ENCODE results near the gene PLXNA4. TPM values are rescaled to one million over a fixed set of nuclear protein-coding genes. Genes with fewer than 3 reads are reported as not detected.

PLXNA4 gene
- polyA plus RNA-seq, 4 donors, result 10.5 to 15.5 (median 12.5) TPM

- no peak for DNase-seq (ENCODE audit: low read depth in 4 of 4, low spot score in 2 of 4)
Measured at GRCh38 chr7:132112657-132113056, 463.6 kb downstream of the PLXNA4 start.

- DNase-seq (ENCODE audit: low read depth in 4 of 4, low spot score in 2 of 4), result no peak
Measured at GRCh38 chr7:132112106-132112505, 464.2 kb downstream of the PLXNA4 start.

GRCh38 chr7:132110692-132111091 lies 465.6 kb downstream of the PLXNA4 start:
- DNase-seq (ENCODE audit: low read depth in 4 of 4, low spot score in 2 of 4), result no peak

GRCh38 chr7:132109769-132110168 lies 466.5 kb downstream of the PLXNA4 start:
- DNase-seq (ENCODE audit: low read depth in 4 of 4, low spot score in 2 of 4), result no peak

GRCh38 chr7:132108563-132108962 lies 467.7 kb downstream of the PLXNA4 start:
- DNase-seq (ENCODE audit: low read depth in 4 of 4, low spot score in 2 of 4), result no peak

GRCh38 chr7:132106491-132106890 lies 469.8 kb downstream of the PLXNA4 start:
- DNase-seq (ENCODE audit: low read depth in 4 of 4, low spot score in 2 of 4), result no peak

- peak in 1 of 4 donors; percentile 39 for DNase-seq (ENCODE audit: low read depth in 4 of 4, low spot score in 2 of 4)
Measured at GRCh38 chr7:132105096-132105495, 471.2 kb downstream of the PLXNA4 start.

- no peak for DNase-seq (ENCODE audit: low read depth in 4 of 4, low spot score in 2 of 4)
Measured at GRCh38 chr7:132103718-132104117, 472.6 kb downstream of the PLXNA4 start.

- DNase-seq (ENCODE audit: low read depth in 4 of 4, low spot score in 2 of 4), result no peak
Measured at GRCh38 chr7:132102942-132103341, 473.3 kb downstream of the PLXNA4 start.

GRCh38 chr7:132102391-132102790 lies 473.9 kb downstream of the PLXNA4 start:
- no peak for DNase-seq (ENCODE audit: low read depth in 4 of 4, low spot score in 2 of 4)

GRCh38 chr7:132100981-132101380 lies 475.3 kb downstream of the PLXNA4 start:
- no peak for DNase-seq (ENCODE audit: low read depth in 4 of 4, low spot score in 2 of 4)

- no peak for DNase-seq (ENCODE audit: low read depth in 4 of 4, low spot score in 2 of 4)
Measured at GRCh38 chr7:132100483-132100882, 475.8 kb downstream of the PLXNA4 start.

GRCh38 chr7:132099163-132099562 lies 477.1 kb downstream of the PLXNA4 start:
- no peak for DNase-seq (ENCODE audit: low read depth in 4 of 4, low spot score in 2 of 4)

- DNase-seq (ENCODE audit: low read depth in 4 of 4, low spot score in 2 of 4), result no peak
Measured at GRCh38 chr7:132098327-132098726, 477.9 kb downstream of the PLXNA4 start.

- no peak for DNase-seq (ENCODE audit: low read depth in 4 of 4, low spot score in 2 of 4)
Measured at GRCh38 chr7:132097550-132098134, 478.6 kb downstream of the PLXNA4 start.

- no peak for DNase-seq (ENCODE audit: low read depth in 4 of 4, low spot score in 2 of 4)
Measured at GRCh38 chr7:132095111-132095765, 481.0 kb downstream of the PLXNA4 start.

GRCh38 chr7:132092106-132092505 lies 484.2 kb downstream of the PLXNA4 start:
- no peak for DNase-seq (ENCODE audit: low read depth in 4 of 4, low spot score in 2 of 4)

GRCh38 chr7:132091706-132092105 lies 484.6 kb downstream of the PLXNA4 start:
- DNase-seq (ENCODE audit: low read depth in 4 of 4, low spot score in 2 of 4), result no peak

GRCh38 chr7:132090444-132090843 lies 485.8 kb downstream of the PLXNA4 start:
- no peak for DNase-seq (ENCODE audit: low read depth in 4 of 4, low spot score in 2 of 4)

GRCh38 chr7:132089356-132089755 lies 486.9 kb downstream of the PLXNA4 start:
- DNase-seq (ENCODE audit: low read depth in 4 of 4, low spot score in 2 of 4), result no peak

GRCh38 chr7:132087421-132087820 lies 488.8 kb downstream of the PLXNA4 start:
- no peak for DNase-seq (ENCODE audit: low read depth in 4 of 4, low spot score in 2 of 4)

GRCh38 chr7:132084776-132085388 lies 491.4 kb downstream of the PLXNA4 start:
- no peak for DNase-seq (ENCODE audit: low read depth in 4 of 4, low spot score in 2 of 4)
